KMS-11 (cell line): ENCODE data around the gene IFT88.

Experiments
- H2AFZ ChIP-seq: fragments of 200-600 bp; sonication (generic); 2 replicates; pipeline ENCODE4 v1.6.1; 2016; ENCODE audit warnings: antibody characterized with exemption, mixed run types, low read depth
- H3K27ac ChIP-seq: fragments of 200-600 bp; sonication (generic); 2 replicates; pipeline ENCODE4 v1.6.1; 2016; ENCODE audit warnings: mild to moderate bottlenecking, mixed run types
- H3K27me3 ChIP-seq: fragments of 200-600 bp; sonication (generic); 2 replicates; pipeline ENCODE4 v1.6.1; 2017; ENCODE audit warnings: mild to moderate bottlenecking, low read depth, mixed run types, moderate library complexity; ENCODE audit not compliant: insufficient read depth
- H3K36me3 ChIP-seq: fragments of 200-600 bp; sonication (generic); 2 replicates; pipeline ENCODE4 v1.6.1; 2017; ENCODE audit warnings: mild to moderate bottlenecking, mixed run types; ENCODE audit not compliant: insufficient read depth
- H3K4me1 ChIP-seq: fragments of 200-600 bp; sonication (generic); 2 replicates; pipeline ENCODE4 v1.6.1; 2016; ENCODE audit warnings: mild to moderate bottlenecking, low read depth, mixed run types; ENCODE audit not compliant: poor library complexity, severe bottlenecking
- H3K4me2 ChIP-seq: fragments of 200-600 bp; sonication (generic); 2 replicates; pipeline ENCODE4 v1.7.0; 2016; ENCODE audit warnings: mild to moderate bottlenecking, mixed run types
- H3K4me3 ChIP-seq: fragments of 200-600 bp; sonication (generic); IDR thresholded peaks from 2 replicates; pipeline ENCODE4 v1.6.1; 2017; ENCODE audit warnings: low read depth, low read length, mixed read lengths; ENCODE audit not compliant: insufficient read depth
- H3K79me2 ChIP-seq: fragments of 200-600 bp; sonication (generic); 2 replicates; pipeline ENCODE4 v1.6.1; 2016; ENCODE audit warnings: low read depth, mixed run types; ENCODE audit not compliant: insufficient read depth
- H3K9ac ChIP-seq: fragments of 200-600 bp; sonication (generic); 2 replicates; pipeline ENCODE4 v1.6.1; 2016; ENCODE audit warnings: mild to moderate bottlenecking, mixed run types
- H4K20me1 ChIP-seq: fragments of 200-600 bp; sonication (generic); 2 replicates; pipeline ENCODE4 v1.6.1; 2016; ENCODE audit warnings: mild to moderate bottlenecking, mixed run types; ENCODE audit not compliant: insufficient read depth
- CTCF ChIP-seq: fragments of 200-600 bp; sonication (generic); conservative IDR thresholded peaks from 2 replicates; pipeline ENCODE4 v1.6.1; 2017; ENCODE audit warnings: low read depth, mild to moderate bottlenecking, antibody characterized with exemption, low read length, moderate library complexity, mixed read lengths

The IFT88 gene

GRCh38 chr13:20546556-20546955, 20.4 kb upstream of the IFT88 start:
- H2AFZ ChIP-seq, result no peak overlapping the region
- H3K9ac ChIP-seq, result no peak overlapping the region
- no peak overlapping the region for H3K27ac ChIP-seq

GRCh38 chr13:20547479-20547908, 19.5 kb upstream of the IFT88 start:
- Histone ChIP-seq H3K4me3 (no peak overlapping the region), H3K36me3 (no peaks in the 10 kb centered on the region), H3K27ac (no peak overlapping the region), H3K9ac (no peak overlapping the region), H4K20me1 (no peaks in the 10 kb centered on the region), H3K4me2 (no peak overlapping the region), H3K79me2 (no peaks in the 10 kb centered on the region), H2AFZ (no peak overlapping the region), H3K27me3 (no peaks in the 10 kb centered on the region), H3K4me1 (no peaks in the 10 kb centered on the region)
- no peak for TF ChIP-seq CTCF

More at GRCh38 chr13:20546556-20546955, 20.4 kb upstream of the IFT88 start:
- Histone ChIP-seq H3K4me2 (no peak overlapping the region), H3K79me2 (no peaks in the 10 kb centered on the region), H3K27me3 (no peaks in the 10 kb centered on the region), H3K4me1 (no peaks in the 10 kb centered on the region), H4K20me1 (no peaks in the 10 kb centered on the region), H3K4me3 (no peak overlapping the region), H3K36me3 (no peaks in the 10 kb centered on the region)
- TF ChIP-seq CTCF, result no peak

GRCh38 chr13:20550799-20551198, 16.2 kb upstream of the IFT88 start:
- Histone ChIP-seq H3K4me1 (no peaks in the 10 kb centered on the region), H3K79me2 (no peaks in the 10 kb centered on the region), H3K27ac (no peak overlapping the region), H3K9ac (no peak overlapping the region), H2AFZ (no peak overlapping the region), H3K27me3 (no peaks in the 10 kb centered on the region), H3K4me2 (no peak overlapping the region), H4K20me1 (no peaks in the 10 kb centered on the region), H3K4me3 (no peak overlapping the region), H3K36me3 (no peaks in the 10 kb centered on the region)
- no peak for TF ChIP-seq CTCF

- no peaks in the 10 kb centered on the region for H3K36me3 ChIP-seq
- no peaks in the 10 kb centered on the region for H4K20me1 ChIP-seq
- no peak overlapping the region for H3K27ac ChIP-seq
- TF ChIP-seq CTCF, result no peak
- H2AFZ ChIP-seq, result no peak overlapping the region
- H3K9ac ChIP-seq, result no peak overlapping the region
- no peak overlapping the region for H3K4me3 ChIP-seq
- H3K4me2 ChIP-seq, result no peak overlapping the region
- no peaks in the 10 kb centered on the region for H3K4me1 ChIP-seq
- H3K27me3 ChIP-seq, result no peaks in the 10 kb centered on the region
- no peaks in the 10 kb centered on the region for H3K79me2 ChIP-seq
Observed at GRCh38 chr13:20553311-20553710, 13.6 kb upstream of the IFT88 start.

- Histone ChIP-seq H4K20me1 (no peaks in the 10 kb centered on the region), H3K36me3 (no peaks in the 10 kb centered on the region), H3K4me3 (no peak overlapping the region), H3K9ac (no peak overlapping the region), H2AFZ (no peak overlapping the region), H3K4me2 (no peak overlapping the region), H3K27ac (no peak overlapping the region), H3K79me2 (no peaks in the 10 kb centered on the region), H3K27me3 (no peaks in the 10 kb centered on the region), H3K4me1 (no peaks in the 10 kb centered on the region)
- no peak for TF ChIP-seq CTCF
Observed at GRCh38 chr13:20558982-20559381, 8.0 kb upstream of the IFT88 start.
